IMR-90 (cell line): ENCODE measurements around the gene PTPRG. TPM values are rescaled to one million over a fixed set of nuclear protein-coding genes. Genes with fewer than 3 reads are reported as not detected.

Experiments used
- ATAC-seq: fragments of 200-7000 bp; cut with Tn5 transposase; 2 replicates; pipeline ENCODE4 v1.9.1; 2020; ENCODE audit warnings: low read depth, mild to moderate bottlenecking, moderate library complexity
- BruUV-seq: library from RNA; stranded (reverse); fragments of 400-500 nt; replicated peaks from 2 replicates; lab custom pipeline; 2021; lab: Mats Ljungman, UMichigan
- CTCF ChIA-PET: fragments of 300-600 bp; formaldehyde crosslinking; extraction: SDS; loops from one replicate; lab custom pipeline; 2021; ENCODE audit warnings: antibody characterized with exemption; lab: Yijun Ruan, JAX
- POLR2A ChIA-PET: fragments of 300-600 bp; sonication (Branson Sonifier 250); formaldehyde crosslinking; loops from one replicate; lab custom pipeline; 2022; ENCODE audit warnings: antibody characterized with exemption; ENCODE audit not compliant: unreplicated experiment; lab: Charles Lee
- DNase-seq: peaks from one replicate; pipeline ENCODE4 v3.0.0; 2013
- H2AFZ ChIP-seq: replicated peaks from 2 replicates; pipeline ENCODE3; 2013; ENCODE audit warnings: low read length, mild to moderate bottlenecking; ENCODE audit not compliant: poor library complexity
- H2AK5ac ChIP-seq: 2 replicates; pipeline ENCODE4 v1.6.1; 2013; ENCODE audit warnings: low read depth, low read length, inconsistent platforms
- H2AK9ac ChIP-seq: replicated peaks from 2 replicates; pipeline ENCODE3; 2013; ENCODE audit warnings: mild to moderate bottlenecking, low read depth, low read length, moderate library complexity; ENCODE audit not compliant: poor library complexity
- H2BK120ac ChIP-seq: 2 replicates; pipeline ENCODE4 v1.6.1; 2013; ENCODE audit warnings: low read depth, low read length, inconsistent platforms
- H2BK15ac ChIP-seq: 3 replicates; pipeline ENCODE4 v1.6.1; 2013; ENCODE audit warnings: low read depth, low read length, inconsistent platforms
- H2BK20ac ChIP-seq: 2 replicates; pipeline ENCODE4 v1.6.1; 2013; ENCODE audit warnings: low read depth, mild to moderate bottlenecking, inconsistent platforms, low read length, moderate library complexity
- H2BK5ac ChIP-seq: 2 replicates; pipeline ENCODE4 v1.6.1; 2013; ENCODE audit warnings: mild to moderate bottlenecking, low read depth, low read length, inconsistent platforms; ENCODE audit not compliant: poor library complexity, severe bottlenecking
- H3K14ac ChIP-seq: replicated peaks from 2 replicates; pipeline ENCODE4 v1.6.1; 2013; ENCODE audit warnings: low read depth, low read length, inconsistent platforms
- H3K18ac ChIP-seq: 2 replicates; pipeline ENCODE4 v1.6.1; 2013; ENCODE audit warnings: low read depth, low read length, control low read depth
- H3K23ac ChIP-seq: 2 replicates; pipeline ENCODE4 v1.6.1; 2013; ENCODE audit warnings: low read depth, low read length, inconsistent platforms
- H3K27ac ChIP-seq: 2 replicates; pipeline ENCODE4 v1.5.1; 2013; ENCODE audit warnings: mild to moderate bottlenecking, control low read depth, low read length; ENCODE audit not compliant: insufficient read depth
- H3K27me3 ChIP-seq: 2 replicates; pipeline ENCODE4 v1.6.1; 2013; ENCODE audit warnings: low read length; ENCODE audit not compliant: control insufficient read depth, insufficient read depth
- H3K36me3 ChIP-seq: 2 replicates; pipeline ENCODE4 v1.6.1; 2013; ENCODE audit warnings: low read length, mixed read lengths; ENCODE audit not compliant: control insufficient read depth, insufficient read depth
- H3K4ac ChIP-seq: 2 replicates; pipeline ENCODE4 v1.6.1; 2013; ENCODE audit warnings: low read depth, low read length, inconsistent platforms
- H3K4me1 ChIP-seq: 2 replicates; pipeline ENCODE4 v1.6.1; 2013; ENCODE audit warnings: low read length, mixed read lengths; ENCODE audit not compliant: control insufficient read depth, insufficient read depth
- H3K4me2 ChIP-seq: 2 replicates; pipeline ENCODE4 v1.6.1; 2013; ENCODE audit warnings: low read depth, mild to moderate bottlenecking, control low read depth, low read length, moderate library complexity
- H3K4me3 ChIP-seq: 2 replicates; pipeline ENCODE4 v1.5.1; 2013; ENCODE audit warnings: low read depth, mild to moderate bottlenecking, control low read depth, low read length, moderate library complexity; ENCODE audit not compliant: insufficient read depth
- H3K56ac ChIP-seq: 2 replicates; pipeline ENCODE4 v1.6.1; 2013; ENCODE audit warnings: low read length, inconsistent platforms; ENCODE audit not compliant: insufficient read depth; ENCODE audit errors: extremely low read depth
- H3K79me1 ChIP-seq, 2 experiments: 2 replicates each; pipeline ENCODE4 v1.6.1; 2013; ENCODE audit warnings: low read length in 2 of 2, inconsistent platforms in 1 of 2, low read depth in 1 of 2
- H3K9ac ChIP-seq: 2 replicates; pipeline ENCODE4 v1.6.1; 2013; ENCODE audit warnings: low read depth, low read length, control low read depth
- H3K9me1 ChIP-seq: 2 replicates; pipeline ENCODE4 v1.6.1; 2013; ENCODE audit warnings: low read length, inconsistent platforms; ENCODE audit not compliant: insufficient read depth
- H3K9me3 ChIP-seq: 2 replicates; pipeline ENCODE4 v1.6.1; 2013; ENCODE audit warnings: low read length; ENCODE audit not compliant: control insufficient read depth, insufficient read depth
- H4K20me1 ChIP-seq: 2 replicates; pipeline ENCODE4 v1.6.1; 2013; ENCODE audit warnings: low read length, inconsistent platforms; ENCODE audit not compliant: insufficient read depth
- H4K5ac ChIP-seq: 2 replicates; pipeline ENCODE4 v1.6.1; 2013; ENCODE audit warnings: mild to moderate bottlenecking, low read depth, low read length, control low read depth
- H4K8ac ChIP-seq, 2 experiments: 2 replicates each; pipeline ENCODE4 v1.6.1; 2013; ENCODE audit warnings: low read depth in 2 of 2, low read length in 2 of 2, control low read depth in 1 of 2, inconsistent platforms in 1 of 2
- H4K91ac ChIP-seq: 2 replicates; pipeline ENCODE4 v1.6.1; 2013; ENCODE audit warnings: low read depth, low read length, inconsistent platforms; ENCODE audit not compliant: insufficient read depth
- MAFK ChIP-seq: IDR thresholded peaks from 2 replicates; pipeline ENCODE4 v1.6.1; 2012; ENCODE audit warnings: low read depth, low read length, improper control_type of control experiment
- MAZ ChIP-seq: IDR thresholded peaks from 2 replicates; pipeline ENCODE4 v1.6.1; 2012; ENCODE audit warnings: low read depth, mild to moderate bottlenecking, low read length, improper control_type of control experiment, moderate library complexity, borderline replicate concordance
- POLR2A ChIP-seq: IDR thresholded peaks from 2 replicates; pipeline ENCODE4 v1.6.1; 2012; ENCODE audit warnings: mild to moderate bottlenecking, low read depth, low read length
- RAD21 ChIP-seq: IDR thresholded peaks from 2 replicates; pipeline ENCODE4 v1.6.1; 2012; ENCODE audit warnings: low read length, improper control_type of control experiment
- RCOR1 ChIP-seq: IDR thresholded peaks from 2 replicates; pipeline ENCODE4 v1.6.1; 2012; ENCODE audit warnings: mild to moderate bottlenecking, low read length, improper control_type of control experiment; ENCODE audit not compliant: insufficient replicate concordance
- SMC3 ChIP-seq: fragments of 150-350 bp; IDR thresholded peaks from 2 replicates; pipeline ENCODE4 v1.6.1; 2016; ENCODE audit warnings: low read depth, mild to moderate bottlenecking, antibody characterized with exemption, low read length, moderate library complexity
- USF2 ChIP-seq: fragments of 150-350 bp; IDR thresholded peaks from 2 replicates; pipeline ENCODE4 v1.6.1; 2017; ENCODE audit warnings: mild to moderate bottlenecking, antibody characterized with exemption, low read length, low read depth
- WGBS, 2 experiments: methylation state at CpG; one replicate each; pipeline versions ENCODE4 v1.1.5 to v1.1.7; 2013; ENCODE audit warnings: missing lambda C conversion rate in 2 of 2; ENCODE audit not compliant: insufficient read length in 1 of 2; ENCODE audit errors: extremely low coverage in 2 of 2; 5-methylcytosine and 5-hydroxymethylcytosine counted together
- dilution Hi-C: fragments of 300-500 bp; cut with HindIII; formaldehyde crosslinking; loops from one replicate; pipeline ENCODE4 v1.14.3; 2018; ENCODE audit warnings: low sequenced_read_pairs; ENCODE audit not compliant: unreplicated experiment
- in situ Hi-C: fragments of 300-500 bp; cut with MboI; formaldehyde crosslinking; loops from 3 replicates; pipeline ENCODE4 v1.14.3; 2019; ENCODE audit warnings: low sequenced_read_pairs, inconsistent platforms, mixed read lengths
- intact Hi-C: fragments of 100-400 bp; cut with micrococcal nuclease; formaldehyde crosslinking; loops from 2 replicates; pipeline ENCODE4 v1.10.0; 2022
- polyA plus RNA-seq, 3 experiments: library from polyadenylated mRNA; depleted of rRNA; stranded (reverse); fragments of >200 nt; gene quantifications; 2 replicates each; pipeline ENCODE4 v1.2.3, GENCODE V29; 2012; ENCODE audit warnings: low replicate concordance in 1 of 3
- total RNA-seq: library from RNA; depleted of rRNA; stranded (reverse); fragments of >200 nt; gene quantifications from 2 replicates; pipeline ENCODE4 v1.2.3, GENCODE V29; 2012

The PTPRG gene
- total and polyA plus RNA-seq, 2 of the 4 experiments (the other 2 are of a cell fraction): 7.7 to 31.0 TPM

GRCh38 chr3:61531528-61531927 lies 29.8 kb upstream of the PTPRG start:
- ChIA-PET POLR2A (no interaction called here), CTCF (no interaction called here)
- ATAC-seq (no peak), DNase-seq (no peak)
- no peak overlapping the region for H3K23ac ChIP-seq
- no peak overlapping the region for H3K18ac ChIP-seq
- no peak overlapping the region for H2AFZ ChIP-seq
- no TSS peak for BruUV-seq
- no peaks in the 10 kb centered on the region for H3K9me1 ChIP-seq
- H3K9ac ChIP-seq: no peak overlapping the region
- H2AK9ac ChIP-seq: no peak overlapping the region
- no peak overlapping the region for H2AK5ac ChIP-seq
- H2BK15ac ChIP-seq: no peak overlapping the region
- peaks cover 3% of the 10 kb centered on the region for H3K27me3 ChIP-seq
- no peak overlapping the region for H4K5ac ChIP-seq
- dilution Hi-C loops: no loop called here
- no peak overlapping the region for H3K14ac ChIP-seq
- H3K9me3 ChIP-seq: no peaks in the 10 kb centered on the region
- no peak overlapping the region for H3K4me3 ChIP-seq
- no peaks in the 10 kb centered on the region for H3K79me1 ChIP-seq
- H4K20me1 ChIP-seq: no peaks in the 10 kb centered on the region
- no peak overlapping the region for H2BK20ac ChIP-seq
- H4K8ac ChIP-seq: no peak overlapping the region
- H3K4ac ChIP-seq: no peak overlapping the region
- H2BK5ac ChIP-seq: no peak overlapping the region
- H3K4me1 ChIP-seq: no peaks in the 10 kb centered on the region
- no peak overlapping the region for H3K56ac ChIP-seq
- H3K4me2 ChIP-seq: no peak overlapping the region
- in situ Hi-C loops: no loop called here
- H4K91ac ChIP-seq: no peak overlapping the region
- H3K36me3 ChIP-seq: no peaks in the 10 kb centered on the region
- TF ChIP-seq USF2 (no peak), RAD21 (no peak), RCOR1 (no peak), MAZ (no peak), POLR2A (no peak), SMC3 (no peak), MAFK (no peak)
- H3K27ac ChIP-seq: no peak overlapping the region
- no CpG with 5 or more reads among the region's 2 CpGs for WGBS, 2 experiments
- H2BK120ac ChIP-seq: no peak overlapping the region
- intact Hi-C loops: no loop called here
